ENCODE results near the gene ASTN2.

DNA sequence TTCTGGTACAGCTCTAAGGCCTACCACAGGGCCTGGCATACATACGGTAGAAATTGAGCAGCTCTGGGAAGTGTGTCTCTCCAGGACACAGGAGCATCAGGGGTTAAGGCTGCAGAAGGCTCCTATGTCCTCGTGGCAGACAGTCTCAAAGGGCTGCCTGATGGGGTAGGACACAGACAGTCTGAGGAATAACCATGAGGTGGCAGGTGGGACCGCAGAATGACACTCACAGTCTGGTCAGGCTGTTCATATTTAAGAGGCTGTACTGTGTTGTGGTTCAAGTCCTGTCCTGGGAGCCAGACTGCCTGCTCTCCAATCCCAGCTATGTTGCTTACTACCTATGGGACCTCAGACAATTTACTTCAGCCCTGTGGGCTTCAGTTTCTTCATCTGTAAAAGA, 510.7 kb downstream of the ASTN2 start:
- TF ChIP-seq, protein P1, sequence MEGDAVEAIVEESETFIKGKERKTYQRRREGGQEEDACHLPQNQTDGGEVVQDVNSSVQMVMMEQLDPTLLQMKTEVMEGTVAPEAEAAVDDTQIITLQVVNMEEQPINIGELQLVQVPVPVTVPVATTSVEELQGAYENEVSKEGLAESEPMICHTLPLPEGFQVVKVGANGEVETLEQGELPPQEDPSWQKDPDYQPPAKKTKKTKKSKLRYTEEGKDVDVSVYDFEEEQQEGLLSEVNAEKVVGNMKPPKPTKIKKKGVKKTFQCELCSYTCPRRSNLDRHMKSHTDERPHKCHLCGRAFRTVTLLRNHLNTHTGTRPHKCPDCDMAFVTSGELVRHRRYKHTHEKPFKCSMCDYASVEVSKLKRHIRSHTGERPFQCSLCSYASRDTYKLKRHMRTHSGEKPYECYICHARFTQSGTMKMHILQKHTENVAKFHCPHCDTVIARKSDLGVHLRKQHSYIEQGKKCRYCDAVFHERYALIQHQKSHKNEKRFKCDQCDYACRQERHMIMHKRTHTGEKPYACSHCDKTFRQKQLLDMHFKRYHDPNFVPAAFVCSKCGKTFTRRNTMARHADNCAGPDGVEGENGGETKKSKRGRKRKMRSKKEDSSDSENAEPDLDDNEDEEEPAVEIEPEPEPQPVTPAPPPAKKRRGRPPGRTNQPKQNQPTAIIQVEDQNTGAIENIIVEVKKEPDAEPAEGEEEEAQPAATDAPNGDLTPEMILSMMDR (IDR thresholded peaks at IDR 0.05; ENCODE audit: low read depth, low read length): no peak
- TF ChIP-seq POLR2A (IDR thresholded peaks at IDR 0.05; ENCODE audit: extremely low read depth, insufficient read length): no peak
